ENCODE measurements around the gene RPH3AL.

Gene RPH3AL

DNA sequence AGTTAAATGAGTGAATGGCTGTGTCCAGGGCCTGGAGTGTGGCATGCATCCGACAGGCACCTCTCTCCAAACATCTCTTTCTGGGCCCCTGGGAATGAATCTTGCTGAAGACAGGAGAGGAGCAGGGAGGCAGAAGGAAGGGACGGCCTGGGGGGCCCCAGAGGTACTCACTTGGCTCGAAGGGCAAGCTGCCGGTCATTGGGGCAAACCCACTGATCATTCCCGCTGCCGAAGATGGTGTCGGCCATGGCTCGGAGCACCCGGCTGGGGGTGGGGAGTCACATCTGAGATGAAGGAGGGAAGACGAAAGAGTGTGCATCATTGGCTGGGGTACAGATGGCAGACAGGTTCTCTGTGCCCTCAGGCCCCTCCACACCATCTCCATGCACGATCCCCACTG, 25.3 kb downstream of the RPH3AL start:
- Mint-ChIP-seq H3K9me3 (no peaks in the 10 kb centered on the region), H3K4me3 (no peak overlapping the region), H3K27ac (peak overlapping the region in 1 of 3 experiments; percentile 49), H3K36me3 (ENCODE audit: low read depth) (no peaks in the 10 kb centered on the region), H3K4me1 (peaks cover 57% of the 10 kb centered on the region), H3K27me3 (ENCODE audit: low read depth) (peaks cover 12% of the 10 kb centered on the region)
- TF ChIP-seq, protein P1, sequence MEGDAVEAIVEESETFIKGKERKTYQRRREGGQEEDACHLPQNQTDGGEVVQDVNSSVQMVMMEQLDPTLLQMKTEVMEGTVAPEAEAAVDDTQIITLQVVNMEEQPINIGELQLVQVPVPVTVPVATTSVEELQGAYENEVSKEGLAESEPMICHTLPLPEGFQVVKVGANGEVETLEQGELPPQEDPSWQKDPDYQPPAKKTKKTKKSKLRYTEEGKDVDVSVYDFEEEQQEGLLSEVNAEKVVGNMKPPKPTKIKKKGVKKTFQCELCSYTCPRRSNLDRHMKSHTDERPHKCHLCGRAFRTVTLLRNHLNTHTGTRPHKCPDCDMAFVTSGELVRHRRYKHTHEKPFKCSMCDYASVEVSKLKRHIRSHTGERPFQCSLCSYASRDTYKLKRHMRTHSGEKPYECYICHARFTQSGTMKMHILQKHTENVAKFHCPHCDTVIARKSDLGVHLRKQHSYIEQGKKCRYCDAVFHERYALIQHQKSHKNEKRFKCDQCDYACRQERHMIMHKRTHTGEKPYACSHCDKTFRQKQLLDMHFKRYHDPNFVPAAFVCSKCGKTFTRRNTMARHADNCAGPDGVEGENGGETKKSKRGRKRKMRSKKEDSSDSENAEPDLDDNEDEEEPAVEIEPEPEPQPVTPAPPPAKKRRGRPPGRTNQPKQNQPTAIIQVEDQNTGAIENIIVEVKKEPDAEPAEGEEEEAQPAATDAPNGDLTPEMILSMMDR (IDR thresholded peaks at IDR 0.05; ENCODE audit: unreplicated experiment in 3 of 3), result no peak

DNA sequence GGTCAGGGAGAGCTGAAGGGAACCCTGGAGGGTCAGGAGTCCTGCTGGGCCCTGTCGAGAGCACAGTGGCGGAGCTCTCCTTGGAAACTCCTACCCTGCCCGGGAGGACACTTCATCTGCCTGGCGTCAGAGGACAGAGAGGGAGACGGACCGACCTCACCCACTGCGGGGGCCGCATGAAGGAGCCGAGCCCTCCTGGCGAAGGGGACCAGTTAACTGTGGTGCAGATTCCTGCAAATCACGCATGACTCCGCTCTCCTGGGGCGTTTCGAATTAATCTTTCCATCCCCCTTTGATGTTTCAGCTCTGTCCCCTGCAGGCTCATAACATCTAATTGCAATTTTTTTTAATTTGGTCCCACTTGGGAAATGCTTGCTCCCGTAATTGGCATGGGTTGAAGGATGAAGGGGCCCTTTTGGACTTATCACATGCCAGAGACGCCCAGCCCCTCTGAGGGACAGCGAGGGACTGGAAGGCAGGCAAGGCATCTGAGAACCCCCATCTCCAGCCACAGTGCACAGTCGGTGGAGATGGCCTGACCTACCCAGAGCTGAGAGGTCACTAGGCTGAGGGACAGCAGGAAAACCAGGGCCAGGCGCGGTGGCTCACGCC, 26.5 kb downstream of the RPH3AL start:
- Mint-ChIP-seq H3K4me1 (peaks cover 54% of the 10 kb centered on the region), H3K36me3 (ENCODE audit: low read depth) (no peaks in the 10 kb centered on the region), H3K9me3 (no peaks in the 10 kb centered on the region), H3K27ac (peak overlapping the region in 1 of 3 experiments; percentile 55), H3K4me3 (no peak overlapping the region), H3K27me3 (ENCODE audit: low read depth) (peaks cover 12% of the 10 kb centered on the region)
- TF ChIP-seq, protein P1 (IDR thresholded peaks at IDR 0.05; ENCODE audit: unreplicated experiment in 3 of 3), result no peak

DNA sequence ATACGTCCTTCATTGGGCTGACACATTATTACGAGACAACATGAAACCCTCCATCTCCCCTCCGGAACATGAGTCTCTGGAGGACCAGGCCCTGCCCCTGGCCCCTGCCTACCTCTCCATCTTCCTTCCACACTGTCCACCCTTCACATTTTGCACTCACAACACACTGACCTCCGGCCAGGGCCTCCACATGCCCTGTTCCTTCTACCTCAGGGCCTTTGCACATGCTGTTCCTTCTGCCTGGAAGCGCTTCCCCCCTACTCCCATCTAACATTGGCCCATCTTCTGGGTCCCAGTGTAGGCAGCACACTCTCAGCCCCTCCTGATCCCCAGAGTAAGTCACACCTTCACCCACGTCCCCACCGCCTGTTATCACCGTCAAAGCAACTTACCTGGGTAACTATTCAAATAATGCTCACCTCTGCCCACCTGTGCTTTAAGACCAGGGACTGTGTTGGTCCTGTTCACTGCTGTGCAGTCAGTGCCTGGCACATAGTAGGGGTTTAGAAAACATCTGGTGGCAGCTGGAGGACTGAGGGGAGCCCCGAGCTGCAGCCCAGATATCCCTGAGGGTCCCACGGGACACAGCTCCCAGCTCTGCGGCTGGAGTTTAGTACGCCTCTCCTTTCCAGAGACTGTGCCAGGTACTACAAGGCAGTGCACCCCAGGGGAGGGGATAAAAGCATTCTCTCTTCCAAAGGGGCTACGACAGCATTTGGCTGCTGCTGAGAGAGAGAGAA, 27.2 kb downstream of the RPH3AL start:
- no peaks in the 10 kb centered on the region for H3K9me3 Mint-ChIP-seq
- H3K27ac Mint-ChIP-seq, result peak overlapping the region in 2 of 3 experiments; percentile 4 to 52
- H3K36me3 Mint-ChIP-seq (ENCODE audit: low read depth), result no peaks in the 10 kb centered on the region
- TF ChIP-seq, protein P1 (IDR thresholded peaks at IDR 0.05; ENCODE audit: unreplicated experiment in 3 of 3), result no peak
- H3K4me3 Mint-ChIP-seq, result no peak overlapping the region
- peaks cover 52% of the 10 kb centered on the region for H3K4me1 Mint-ChIP-seq
- peaks cover 15% of the 10 kb centered on the region for H3K27me3 Mint-ChIP-seq (ENCODE audit: low read depth)

DNA sequence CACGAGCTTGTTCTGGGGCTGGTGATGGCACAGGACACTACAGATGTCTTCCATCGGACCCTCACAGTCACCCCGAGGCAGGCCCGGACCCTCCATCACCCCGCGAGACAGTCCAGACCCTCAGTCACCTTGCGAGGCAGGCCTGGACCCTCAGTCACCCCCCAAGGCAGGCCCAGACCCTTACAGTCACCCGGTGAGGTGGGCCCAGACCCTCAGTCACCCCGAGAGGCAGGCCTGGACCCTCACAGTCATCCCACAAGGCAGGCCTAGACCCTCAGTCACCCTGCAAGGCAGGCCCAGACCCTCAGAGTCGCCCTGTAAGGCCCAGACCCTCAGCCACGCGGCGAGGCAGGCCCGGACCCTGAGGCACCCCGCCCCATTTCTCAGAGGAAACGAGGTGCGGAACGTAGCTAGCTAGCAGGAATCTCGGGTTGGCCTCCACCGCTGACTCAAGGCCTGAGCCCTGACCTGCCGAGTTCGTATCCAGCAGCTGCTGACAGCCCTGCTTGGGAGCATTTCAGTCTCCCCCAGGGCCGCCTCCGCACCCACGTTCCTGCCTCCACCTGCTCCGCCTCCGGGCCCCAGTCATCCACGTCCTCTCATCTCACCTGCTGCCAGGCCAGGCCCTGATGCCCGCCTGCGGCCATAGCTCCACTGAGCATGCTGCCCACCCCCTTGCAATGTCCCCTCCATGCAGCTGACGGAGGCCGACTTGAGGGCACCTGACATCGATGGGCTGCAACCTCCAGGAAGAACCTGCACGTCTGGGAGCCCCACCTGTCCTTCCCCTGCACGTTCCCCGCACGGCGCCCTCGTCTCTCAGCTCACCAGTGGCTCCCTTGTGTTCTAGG, 28.7 kb downstream of the RPH3AL start:
- TF ChIP-seq, protein P1 (IDR thresholded peaks at IDR 0.05; ENCODE audit: unreplicated experiment in 3 of 3), result no peak
- no peak overlapping the region for H3K4me3 Mint-ChIP-seq
- peaks cover 6% of the 10 kb centered on the region for H3K36me3 Mint-ChIP-seq (ENCODE audit: low read depth)
- peak overlapping the region; percentile 32 to 65 (median 38) for H3K27ac Mint-ChIP-seq
- no peaks in the 10 kb centered on the region for H3K9me3 Mint-ChIP-seq
- H3K4me1 Mint-ChIP-seq, result peaks cover 47% of the 10 kb centered on the region
- peaks cover 18% of the 10 kb centered on the region for H3K27me3 Mint-ChIP-seq (ENCODE audit: low read depth)

DNA sequence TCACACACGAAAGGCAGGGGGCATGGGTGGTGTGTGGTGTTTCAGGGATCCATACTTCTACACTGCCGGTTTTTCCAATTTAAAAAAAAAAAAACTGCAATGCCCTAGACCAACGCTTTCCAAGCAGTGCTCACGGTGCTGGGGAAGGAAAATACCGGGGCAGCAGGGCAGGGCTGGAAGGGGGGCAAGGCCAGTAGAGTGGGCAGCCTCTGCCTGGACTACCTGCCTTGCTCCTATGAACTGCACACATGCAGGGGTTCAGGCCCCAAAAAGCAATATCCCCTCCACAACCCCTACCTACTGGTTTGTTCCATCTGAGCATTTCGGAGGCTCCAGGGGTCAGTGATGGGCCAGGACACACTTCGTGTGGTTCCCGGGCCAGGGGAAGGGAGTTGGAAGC, 29.4 kb downstream of the RPH3AL start:
- Mint-ChIP-seq H3K27ac (peak overlapping the region; percentile 45 to 62 (median 59)), H3K9me3 (peaks cover 7% of the 10 kb centered on the region), H3K4me1 (peaks cover 40% of the 10 kb centered on the region), H3K4me3 (no peak overlapping the region), H3K36me3 (ENCODE audit: low read depth) (peaks cover 14% of the 10 kb centered on the region), H3K27me3 (ENCODE audit: low read depth) (peaks cover 22% of the 10 kb centered on the region)
- TF ChIP-seq, protein P1 (IDR thresholded peaks at IDR 0.05; ENCODE audit: unreplicated experiment in 3 of 3), result no peak
